HG03066 (cell line): ENCODE results near the gene CCDC171.
"Not testable (repeated sequence)": the region's sequence is repeated elsewhere in the genome, so short reads cannot be mapped to it uniquely, and the experiment has no call there.

Source experiments
- ATAC-seq: cut with Tn5 transposase; IDR thresholded peaks from one replicate; pipeline ENCODE4 v1.9.1; 2021; ENCODE audit warnings: low read depth; ENCODE audit not compliant: unreplicated experiment

Gene CCDC171

GRCh38 chr9:15549611-15550010, 3.2 kb upstream of the CCDC171 start:
- no peak for ATAC-seq

DNA sequence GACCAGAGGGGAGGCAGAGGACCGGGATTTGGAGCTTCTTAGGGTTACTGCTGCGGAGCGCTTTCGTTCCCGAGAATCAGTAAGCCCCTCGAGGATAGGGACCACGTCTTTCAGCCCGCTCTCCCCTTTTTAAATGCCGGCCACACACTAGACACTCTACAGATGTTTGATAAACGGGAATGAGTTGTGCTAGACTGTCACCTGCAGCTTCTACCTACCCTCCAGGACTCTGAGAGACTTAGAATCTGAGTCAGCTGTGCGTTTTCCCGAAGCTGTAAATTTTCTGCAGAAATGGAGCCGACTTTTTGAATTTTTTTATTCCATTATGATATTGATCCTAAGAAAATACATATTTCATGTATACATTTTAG, 670 bp downstream of the CCDC171 start:
- ATAC-seq: peak; percentile 15

DNA sequence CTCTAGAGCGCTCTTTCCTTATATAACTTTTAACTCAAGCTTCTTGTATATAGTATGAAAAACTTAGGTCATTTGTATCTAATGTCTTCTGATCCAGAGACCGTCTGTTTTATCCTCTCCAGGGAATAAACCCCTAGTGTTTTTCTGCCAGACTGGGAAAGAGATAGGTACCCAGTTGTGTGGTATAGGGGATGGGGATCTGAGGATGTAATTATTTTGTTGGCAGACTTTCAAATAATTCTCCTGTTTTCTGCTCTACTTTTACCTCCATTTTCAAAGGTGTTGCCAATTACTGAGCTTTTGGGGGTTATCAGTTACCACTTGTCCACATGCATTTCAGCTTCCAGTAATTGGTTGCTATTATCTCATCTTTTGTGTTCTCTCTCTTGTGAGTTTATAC, 17.9 kb downstream of the CCDC171 start:
- ATAC-seq: no peak

DNA sequence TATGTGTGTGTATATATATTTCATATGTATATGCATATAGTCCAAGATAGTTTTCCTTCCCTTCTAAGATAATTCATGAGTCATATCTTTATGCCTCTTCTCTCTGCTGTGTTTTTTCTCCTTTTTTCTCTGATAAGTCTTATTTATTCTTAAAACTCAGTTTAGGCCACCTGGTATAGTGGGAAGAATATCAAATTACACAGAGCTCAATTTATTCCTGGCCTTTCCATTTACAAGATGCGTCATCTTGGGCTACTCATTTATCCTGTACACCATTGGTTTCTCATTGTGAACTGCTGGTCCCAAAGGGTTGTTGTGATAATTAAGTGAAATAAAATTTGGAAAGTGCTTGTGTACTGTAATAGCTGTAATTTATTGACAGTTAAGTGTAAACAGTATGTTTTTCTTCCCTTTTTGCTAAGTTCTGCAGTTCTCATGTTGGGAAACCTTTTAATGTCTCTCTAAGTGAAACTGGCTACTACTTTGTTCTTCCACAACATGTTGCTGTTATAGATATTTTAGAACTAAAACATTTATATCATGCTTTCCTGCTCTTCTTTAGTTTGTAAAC, 19.4 kb downstream of the CCDC171 start:
- no peak for ATAC-seq

- ATAC-seq: no peak
These were observed 23.7 kb downstream of the CCDC171 start for GRCh38 chr9:15576350-15577050.

DNA sequence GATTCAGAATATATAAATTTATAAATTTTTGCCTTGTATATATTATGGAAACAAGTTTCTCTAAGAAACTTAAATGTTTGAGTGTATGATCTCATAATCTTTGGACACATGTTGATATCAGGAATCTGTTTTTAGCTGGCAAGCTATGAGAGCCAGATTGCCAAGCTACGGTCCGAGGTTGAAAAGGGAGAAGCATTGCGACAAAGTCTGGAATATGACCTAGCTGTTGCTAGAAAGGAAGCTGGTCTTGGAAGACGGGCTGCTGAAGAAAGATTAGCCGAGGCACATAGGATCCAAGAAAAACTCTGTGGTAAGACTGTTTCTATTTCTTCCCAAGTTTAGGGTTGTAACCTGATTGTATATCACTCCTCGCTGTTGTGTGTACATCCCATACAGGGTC, 25.9 kb downstream of the CCDC171 start:
- no peak for ATAC-seq

GRCh38 chr9:15584379-15584778, 31.5 kb downstream of the CCDC171 start:
- no peak for ATAC-seq

DNA sequence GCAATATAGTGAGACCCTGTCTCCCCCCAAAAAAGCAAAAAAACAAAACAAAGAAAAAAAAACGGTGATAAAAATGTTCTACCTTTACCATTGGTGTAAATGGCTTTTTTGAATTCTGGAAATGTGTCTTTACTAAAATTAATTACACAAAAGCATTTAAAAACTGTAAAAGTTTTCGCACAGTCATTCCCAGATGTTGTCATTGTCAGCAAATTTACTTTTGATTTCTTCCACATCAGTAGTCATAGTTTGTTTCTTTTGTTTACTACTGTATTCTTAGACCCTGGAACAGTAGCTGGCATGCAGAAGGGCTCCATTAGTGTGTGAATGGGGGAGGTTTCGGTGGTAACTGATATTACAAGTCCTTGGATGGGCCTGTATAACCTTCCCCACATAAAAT, 39.5 kb downstream of the CCDC171 start:
- no peak for ATAC-seq

DNA sequence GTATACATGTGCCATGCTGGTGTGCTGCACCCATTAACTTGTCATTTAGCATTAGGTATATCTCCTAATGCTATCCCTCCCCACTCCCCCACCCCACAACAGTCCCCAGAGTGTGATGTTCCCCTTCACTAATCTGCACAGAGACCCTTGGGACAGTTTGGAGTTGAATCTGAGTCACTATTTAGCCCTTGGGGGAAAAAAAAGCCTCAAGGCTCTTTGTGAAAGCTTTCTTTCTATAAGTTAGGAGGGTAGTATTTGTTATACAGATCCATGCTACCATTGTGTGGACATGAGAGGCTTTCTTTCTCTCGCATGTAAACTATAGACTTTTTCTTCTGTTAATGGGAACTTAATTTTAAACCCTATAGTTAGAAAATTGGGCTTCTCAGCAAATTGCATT, 40.1 kb downstream of the CCDC171 start:
- not testable (repeated sequence) for ATAC-seq

- not testable (repeated sequence) for ATAC-seq
These were observed 48.0 kb downstream of the CCDC171 start for GRCh38 chr9:15600666-15601330.

GRCh38 chr9:15606643-15607472, 54.0 kb downstream of the CCDC171 start:
- no peak for ATAC-seq

DNA sequence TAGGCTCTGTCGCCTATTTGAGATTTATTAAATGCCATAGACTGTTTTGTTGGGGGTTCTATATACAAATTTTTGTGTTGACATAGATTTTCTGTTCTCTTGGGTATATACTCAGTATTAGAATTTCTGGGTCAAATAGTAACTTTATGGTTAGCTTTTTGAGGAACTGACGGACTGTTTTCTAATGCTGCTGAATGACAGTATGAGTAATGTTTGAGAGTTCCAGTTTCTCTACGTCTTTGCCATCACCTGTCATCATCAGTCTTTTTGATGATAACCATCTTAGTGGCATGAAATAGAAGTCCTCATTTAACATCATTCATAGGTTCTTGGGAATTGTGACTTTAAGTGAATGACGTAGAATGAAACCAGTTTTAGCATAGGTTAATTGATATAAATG, 60.1 kb downstream of the CCDC171 start:
- no peak for ATAC-seq

- no peak for ATAC-seq
These were observed 64.9 kb downstream of the CCDC171 start for GRCh38 chr9:15617782-15618181.

DNA sequence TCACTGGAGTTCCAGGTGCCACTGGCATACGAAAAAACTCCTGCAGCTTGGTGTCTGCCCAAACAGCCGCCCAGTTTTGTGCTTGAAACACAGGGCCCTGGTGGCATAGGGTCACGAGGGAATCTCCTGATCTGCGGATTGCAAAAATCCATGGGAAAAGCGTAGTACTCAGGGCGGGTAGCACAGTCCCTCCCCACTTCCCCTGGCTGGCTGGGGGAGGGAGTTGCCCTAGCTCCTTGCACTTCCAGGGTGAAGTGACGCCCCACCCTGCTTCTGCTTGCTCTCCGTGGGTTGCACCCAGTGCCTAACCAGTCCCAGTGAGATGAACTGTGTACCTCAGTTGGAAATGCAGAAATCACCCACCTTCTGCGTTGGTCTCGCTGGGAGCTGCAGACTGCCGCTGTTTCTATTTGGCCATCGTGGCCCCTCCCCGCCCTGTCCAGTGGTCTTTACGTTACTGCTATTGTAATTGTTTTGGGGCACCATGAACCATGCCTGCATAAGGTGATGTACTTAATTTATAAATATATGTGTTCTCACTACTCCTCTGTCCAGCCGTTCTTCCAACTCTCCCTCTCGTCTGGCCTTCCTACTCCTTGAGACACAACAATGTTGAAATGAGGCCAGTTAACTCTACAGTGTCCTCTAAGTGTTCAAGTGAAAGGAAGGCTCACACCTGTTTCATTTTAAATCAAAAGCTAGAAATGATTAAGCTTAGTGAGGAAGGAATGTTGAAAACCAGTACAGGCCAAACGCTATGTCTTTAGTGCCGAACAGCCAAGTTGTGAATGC, 65.9 kb downstream of the CCDC171 start:
- no peak for ATAC-seq

DNA sequence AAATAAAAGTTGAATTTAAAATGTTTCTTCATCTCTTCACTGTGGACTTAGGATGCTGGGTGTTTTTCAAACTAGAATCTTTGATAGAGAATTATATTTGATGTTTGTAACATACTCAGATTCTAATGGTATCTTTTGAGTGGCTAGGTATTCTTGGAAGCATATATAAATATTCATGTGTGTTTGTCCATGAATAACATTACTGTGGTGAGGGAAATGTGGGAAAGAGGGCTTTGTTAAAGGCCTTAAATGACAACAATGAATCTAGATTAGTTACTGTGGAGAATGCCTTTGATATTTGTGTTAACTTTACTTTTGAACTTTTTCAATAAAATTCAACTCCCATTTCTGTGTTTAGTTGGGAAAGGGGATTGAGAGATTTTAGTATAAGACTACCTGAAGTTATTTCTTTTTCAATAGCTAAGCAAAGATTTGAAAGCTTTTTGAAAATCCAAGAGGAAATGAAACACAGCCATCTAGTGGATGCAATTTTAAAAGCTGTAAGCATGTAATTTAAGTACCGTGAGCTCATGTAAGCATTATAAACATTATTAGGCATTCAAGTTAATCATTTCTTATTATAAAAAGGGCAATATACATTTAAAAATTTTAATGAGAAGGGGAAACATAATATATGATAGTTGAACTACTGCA, 69.6 kb downstream of the CCDC171 start:
- ATAC-seq: no peak

DNA sequence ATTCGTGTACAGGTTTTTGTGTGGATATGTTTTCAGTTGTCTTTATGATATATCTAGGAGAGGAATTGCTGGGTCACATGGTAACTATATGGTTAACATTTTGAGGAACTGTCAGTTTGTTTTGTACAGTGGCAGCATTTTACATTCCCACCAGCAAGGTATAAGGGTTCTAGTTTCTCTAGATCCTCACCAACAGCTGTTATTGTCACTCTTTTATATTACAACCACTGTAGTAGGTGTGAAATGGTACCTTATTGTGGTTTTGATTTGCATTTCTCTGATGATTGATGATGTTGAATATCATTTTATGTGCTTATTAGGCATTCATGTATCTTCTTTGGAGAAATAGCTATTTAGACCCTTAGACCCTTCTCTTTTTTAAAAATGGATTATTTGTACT, 82.9 kb downstream of the CCDC171 start:
- ATAC-seq: no peak

GRCh38 chr9:15640121-15640520, 87.3 kb downstream of the CCDC171 start:
- ATAC-seq: no peak

GRCh38 chr9:15641291-15641690, 88.4 kb downstream of the CCDC171 start:
- ATAC-seq: no peak

DNA sequence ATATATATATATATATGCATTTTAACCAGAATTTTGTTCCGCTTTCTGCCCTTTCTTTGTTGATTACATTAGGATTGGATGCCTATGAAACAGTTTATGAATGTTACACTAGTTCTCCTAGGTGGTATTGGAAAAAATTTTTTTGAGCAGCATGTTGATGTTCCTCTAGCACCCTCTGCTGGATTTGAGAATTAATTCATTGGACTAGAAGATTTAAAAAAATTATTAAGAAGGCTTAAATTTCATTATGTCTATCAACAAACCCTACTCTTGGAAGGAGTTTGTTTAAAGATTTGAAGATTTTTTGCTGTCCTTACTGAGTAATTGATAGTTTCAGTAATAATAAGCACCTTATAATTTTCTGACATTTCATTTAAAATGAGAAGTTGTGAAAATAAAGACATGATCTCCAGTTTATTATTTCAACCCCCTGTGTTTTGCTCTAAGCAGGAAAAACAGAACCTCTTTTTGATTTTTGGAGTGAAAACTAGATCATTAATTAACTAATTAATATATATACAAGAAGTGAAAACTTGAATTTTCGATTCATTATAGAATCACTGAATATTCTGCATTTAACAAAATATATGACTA, 89.6 kb downstream of the CCDC171 start:
- ATAC-seq: no peak

DNA sequence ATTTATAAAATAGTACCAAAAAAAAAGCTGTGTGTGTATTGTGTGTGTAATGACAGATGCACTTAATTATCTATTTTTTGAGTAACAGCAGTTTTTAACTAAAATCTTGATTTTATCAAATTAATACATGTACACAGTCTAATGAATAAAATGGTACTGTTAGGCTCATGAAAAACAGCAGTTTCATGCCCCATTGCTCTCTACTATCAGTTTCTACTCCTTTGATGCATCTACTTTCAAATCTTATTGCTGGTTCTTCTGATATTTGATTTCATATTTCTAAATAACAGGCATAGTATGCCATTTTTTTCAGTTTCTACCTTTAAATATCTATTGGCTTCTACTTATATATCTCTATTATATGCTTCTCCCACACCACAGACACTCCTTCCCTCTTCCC, 117.4 kb downstream of the CCDC171 start:
- peak; percentile 70 for ATAC-seq
